Adrenal gland (tissue), 5 donors: ENCODE results near the gene SSPN.

ENCODE experiments used
- POLR2A ChIP-seq, 2 donors: fragments of 450-650 bp; IDR thresholded peaks; one replicate each; pipeline ENCODE4 v1.6.1; 2017; ENCODE audit warnings: antibody characterized with exemption in 2 of 2, mild to moderate bottlenecking in 2 of 2, moderate library complexity in 1 of 2
- TF ChIP-seq, protein P1 (sequence below), 6 experiments: fragments of 450-650 bp in 4 of 6; fragments of 200-600 bp in 2 of 6; sonication (generic) in 1 of 6; IDR thresholded peaks; 1 replicate in 5 of 6; 2 replicates in 1 of 6; pipeline versions ENCODE4 v1.5.1 to v1.8.0; 2016 to 2021; ENCODE audit warnings: antibody characterized with exemption in 6 of 6, mild to moderate bottlenecking in 2 of 6, moderate library complexity in 1 of 6
- donor health status: DM: no; HTN: no; CAD: no.

DNA sequence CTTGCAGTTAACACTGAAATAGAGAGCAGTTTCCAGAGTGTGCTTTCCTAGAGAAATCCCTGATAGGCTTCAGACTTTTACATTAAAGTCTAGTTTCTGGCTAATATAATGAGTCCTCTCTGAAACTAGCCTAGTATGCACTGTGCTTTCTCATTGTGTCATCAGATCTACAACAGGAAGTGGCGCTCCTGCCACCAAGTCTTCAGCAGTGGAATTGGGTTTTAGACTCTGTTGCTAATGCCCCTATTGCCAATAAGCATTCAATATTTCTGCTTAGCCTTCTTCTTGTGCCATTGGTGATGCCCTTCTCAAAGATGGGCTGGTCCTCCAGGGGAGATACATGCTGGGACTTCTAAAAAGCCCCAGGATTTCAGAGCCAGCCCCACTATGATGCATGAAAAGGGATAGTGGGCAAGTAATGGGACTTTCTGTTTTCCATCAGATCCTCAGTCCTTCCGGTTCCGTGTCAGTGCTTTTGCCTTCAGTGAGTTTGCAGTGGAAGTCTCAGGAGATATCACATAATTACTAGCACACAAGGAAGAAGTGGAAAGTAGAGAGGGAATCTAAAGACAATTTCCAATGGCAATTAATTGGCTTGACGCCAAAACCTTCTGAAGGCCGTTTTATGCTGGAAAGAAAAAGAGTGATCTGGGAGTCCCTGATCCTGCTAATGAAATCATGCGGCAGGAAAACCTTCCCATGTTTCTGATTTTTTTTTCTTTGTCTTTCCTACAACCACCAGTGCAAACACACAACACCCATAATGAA, 50.0 kb downstream of the SSPN start:
- no peak for TF ChIP-seq POLR2A (IDR thresholded peaks at IDR 0.05)
- TF ChIP-seq, protein P1, sequence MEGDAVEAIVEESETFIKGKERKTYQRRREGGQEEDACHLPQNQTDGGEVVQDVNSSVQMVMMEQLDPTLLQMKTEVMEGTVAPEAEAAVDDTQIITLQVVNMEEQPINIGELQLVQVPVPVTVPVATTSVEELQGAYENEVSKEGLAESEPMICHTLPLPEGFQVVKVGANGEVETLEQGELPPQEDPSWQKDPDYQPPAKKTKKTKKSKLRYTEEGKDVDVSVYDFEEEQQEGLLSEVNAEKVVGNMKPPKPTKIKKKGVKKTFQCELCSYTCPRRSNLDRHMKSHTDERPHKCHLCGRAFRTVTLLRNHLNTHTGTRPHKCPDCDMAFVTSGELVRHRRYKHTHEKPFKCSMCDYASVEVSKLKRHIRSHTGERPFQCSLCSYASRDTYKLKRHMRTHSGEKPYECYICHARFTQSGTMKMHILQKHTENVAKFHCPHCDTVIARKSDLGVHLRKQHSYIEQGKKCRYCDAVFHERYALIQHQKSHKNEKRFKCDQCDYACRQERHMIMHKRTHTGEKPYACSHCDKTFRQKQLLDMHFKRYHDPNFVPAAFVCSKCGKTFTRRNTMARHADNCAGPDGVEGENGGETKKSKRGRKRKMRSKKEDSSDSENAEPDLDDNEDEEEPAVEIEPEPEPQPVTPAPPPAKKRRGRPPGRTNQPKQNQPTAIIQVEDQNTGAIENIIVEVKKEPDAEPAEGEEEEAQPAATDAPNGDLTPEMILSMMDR (IDR thresholded peaks at IDR 0.05) = no peak
